Gastrocnemius medialis (tissue), 4 donors: ENCODE data around the gene KRTAP16-1.
"Not testable (repeated sequence)": the region's sequence is repeated elsewhere in the genome, so short reads cannot be mapped to it uniquely, and the experiment has no call there.

Experiments
- POLR2A ChIP-seq, 2 donors: fragments of 450-650 bp; IDR thresholded peaks; one replicate each; pipeline ENCODE4 v1.6.1; 2017; ENCODE audit warnings: antibody characterized with exemption in 2 of 2, mild to moderate bottlenecking in 2 of 2, moderate library complexity in 2 of 2
- TF ChIP-seq, protein P1 (sequence below), 5 experiments: fragments of 450-650 bp in 3 of 5; fragments of 200-600 bp in 2 of 5; sonication (generic) in 2 of 5; IDR thresholded peaks in 4 of 5; conservative IDR thresholded peaks in 1 of 5; 1 replicate in 4 of 5; 2 replicates in 1 of 5; pipeline ENCODE4 v1.5.1; 2016 to 2019; ENCODE audit warnings: antibody characterized with exemption in 5 of 5, mild to moderate bottlenecking in 3 of 5, moderate library complexity in 3 of 5

GRCh38 chr17:41346421-41346820, 37.3 kb upstream of the KRTAP16-1 start:
- TF ChIP-seq, protein P1, sequence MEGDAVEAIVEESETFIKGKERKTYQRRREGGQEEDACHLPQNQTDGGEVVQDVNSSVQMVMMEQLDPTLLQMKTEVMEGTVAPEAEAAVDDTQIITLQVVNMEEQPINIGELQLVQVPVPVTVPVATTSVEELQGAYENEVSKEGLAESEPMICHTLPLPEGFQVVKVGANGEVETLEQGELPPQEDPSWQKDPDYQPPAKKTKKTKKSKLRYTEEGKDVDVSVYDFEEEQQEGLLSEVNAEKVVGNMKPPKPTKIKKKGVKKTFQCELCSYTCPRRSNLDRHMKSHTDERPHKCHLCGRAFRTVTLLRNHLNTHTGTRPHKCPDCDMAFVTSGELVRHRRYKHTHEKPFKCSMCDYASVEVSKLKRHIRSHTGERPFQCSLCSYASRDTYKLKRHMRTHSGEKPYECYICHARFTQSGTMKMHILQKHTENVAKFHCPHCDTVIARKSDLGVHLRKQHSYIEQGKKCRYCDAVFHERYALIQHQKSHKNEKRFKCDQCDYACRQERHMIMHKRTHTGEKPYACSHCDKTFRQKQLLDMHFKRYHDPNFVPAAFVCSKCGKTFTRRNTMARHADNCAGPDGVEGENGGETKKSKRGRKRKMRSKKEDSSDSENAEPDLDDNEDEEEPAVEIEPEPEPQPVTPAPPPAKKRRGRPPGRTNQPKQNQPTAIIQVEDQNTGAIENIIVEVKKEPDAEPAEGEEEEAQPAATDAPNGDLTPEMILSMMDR (IDR thresholded peaks at IDR 0.05 in 4 of 5, conservative IDR thresholded peaks at IDR 0.05 in 1 of 5) = not testable (repeated sequence)
- not testable (repeated sequence) for TF ChIP-seq POLR2A (IDR thresholded peaks at IDR 0.05)
